ACHN (cell line): ENCODE data around the gene EVL.
"Not testable (repeated sequence)": the region's sequence is repeated elsewhere in the genome, so short reads cannot be mapped to it uniquely, and the experiment has no call there.

Source experiments
- DNase-seq: peaks from one replicate; pipeline ENCODE4 v3.0.0-alpha.2; 2015
- in situ Hi-C: cut with HindIII; loops from 2 replicates; pipeline ENCODE4 v1.10.0; 2017; ENCODE audit warnings: low sequenced_read_pairs, low pct_ligation_motif_present, low pct_unique_long_range_greater_than_20kb

The EVL gene

DNA sequence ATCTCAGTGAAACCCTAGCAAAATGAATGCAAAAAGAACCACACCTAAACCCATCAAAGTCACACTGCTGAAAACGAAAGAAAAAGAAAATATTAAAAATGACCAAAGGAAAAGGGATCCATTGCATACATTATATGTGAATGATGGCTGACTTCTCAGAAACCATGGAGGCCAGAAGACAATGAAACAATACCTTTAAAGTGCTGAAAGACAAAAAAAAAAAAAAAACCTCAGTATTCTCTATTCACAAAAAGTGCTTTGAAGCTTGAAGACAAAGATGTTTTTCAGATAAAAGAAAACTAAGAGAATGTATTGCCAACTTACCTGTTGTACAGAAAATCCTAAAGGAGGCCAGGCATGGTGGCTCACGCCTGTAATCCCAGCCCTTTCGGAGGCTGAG is 4.5 kb upstream of the EVL start:
- in situ Hi-C loops, result no loop called here
- no peak for DNase-seq

DNA sequence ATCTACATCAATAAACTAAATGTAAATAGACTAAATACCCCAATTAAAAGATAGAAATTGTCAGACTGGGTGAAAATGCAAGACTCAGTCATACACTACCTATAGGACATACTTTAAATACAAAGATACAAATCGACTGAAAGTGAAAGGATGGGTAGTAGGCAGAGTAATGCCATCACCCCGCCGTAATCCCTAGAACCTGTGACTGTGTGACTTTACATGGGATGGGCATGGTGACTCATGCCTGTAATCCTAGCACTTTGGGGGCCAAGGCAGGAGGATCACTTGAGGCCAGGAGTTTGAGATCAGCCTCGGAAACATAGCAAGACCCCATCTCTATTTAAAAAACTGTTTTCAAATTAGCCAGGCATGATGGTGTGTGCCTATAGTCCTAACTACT is 2.6 kb upstream of the EVL start:
- DNase-seq, result no peak
- in situ Hi-C loops, result no loop called here

DNA sequence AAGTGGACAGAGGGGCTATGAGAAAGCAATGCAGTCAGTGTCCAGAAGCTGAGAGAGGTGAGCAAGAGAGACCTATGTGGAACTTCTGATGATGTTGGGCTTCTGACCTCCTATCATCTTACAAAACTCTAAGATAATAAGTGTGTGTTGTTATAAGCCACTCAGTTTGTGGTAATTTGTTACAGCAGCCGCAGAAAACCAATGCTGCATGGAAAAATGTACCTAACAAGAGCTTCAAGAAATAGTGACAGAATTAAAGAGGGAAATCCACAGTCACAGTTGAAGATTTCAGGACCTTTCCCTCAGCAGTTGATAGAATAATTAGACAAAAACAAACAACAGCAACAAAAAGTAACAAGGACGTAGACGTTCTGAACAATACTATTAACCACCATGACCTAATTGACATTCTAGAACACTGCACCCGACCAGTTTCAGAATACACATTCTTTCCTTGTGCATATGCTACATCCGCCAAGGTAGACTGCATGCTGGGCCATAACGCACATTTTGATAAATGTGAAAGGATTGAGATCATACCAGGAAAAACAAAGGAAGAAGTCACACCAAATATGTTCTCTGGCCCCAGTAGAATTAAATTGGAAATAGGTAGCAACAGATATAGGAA is 1.8 kb upstream of the EVL start:
- in situ Hi-C loops, result no loop called here
- DNase-seq, result no peak

DNA sequence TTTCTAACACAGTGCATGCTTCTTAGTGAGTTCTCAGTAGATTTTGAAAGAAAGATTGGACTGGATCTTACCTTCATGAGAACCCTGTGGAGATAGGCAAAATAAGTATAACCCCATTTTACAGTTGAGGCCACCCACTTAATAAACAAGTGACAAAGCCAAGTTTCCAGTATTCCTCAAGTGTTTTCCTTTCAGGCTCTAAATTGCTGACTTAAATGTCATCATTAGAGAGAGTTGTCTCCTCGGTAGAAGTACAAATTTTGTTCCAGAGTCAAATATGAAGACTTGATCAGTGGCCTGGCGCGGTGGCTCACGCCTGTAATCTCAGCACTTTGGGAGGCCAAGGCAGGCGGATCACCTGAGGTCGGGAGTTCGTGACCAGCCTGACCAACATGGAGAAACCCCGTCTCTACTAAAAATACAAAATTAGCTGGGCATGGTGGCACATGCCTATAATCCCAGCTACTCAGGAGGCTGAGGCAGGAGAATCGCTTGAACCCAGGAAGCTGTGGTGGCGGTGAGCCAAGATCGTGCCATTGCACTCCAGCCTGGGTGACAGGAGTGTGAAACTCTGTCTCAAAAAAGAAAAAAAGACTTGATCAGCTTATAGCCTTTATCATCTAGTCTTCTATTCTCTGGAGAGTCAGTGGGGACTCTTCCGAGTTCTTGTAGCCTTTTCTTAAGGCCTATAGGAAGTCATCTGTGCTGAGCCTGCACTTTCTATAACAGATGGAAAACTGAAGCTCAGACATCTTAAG is 708 bp upstream of the EVL start:
- not testable (repeated sequence) for DNase-seq

DNA sequence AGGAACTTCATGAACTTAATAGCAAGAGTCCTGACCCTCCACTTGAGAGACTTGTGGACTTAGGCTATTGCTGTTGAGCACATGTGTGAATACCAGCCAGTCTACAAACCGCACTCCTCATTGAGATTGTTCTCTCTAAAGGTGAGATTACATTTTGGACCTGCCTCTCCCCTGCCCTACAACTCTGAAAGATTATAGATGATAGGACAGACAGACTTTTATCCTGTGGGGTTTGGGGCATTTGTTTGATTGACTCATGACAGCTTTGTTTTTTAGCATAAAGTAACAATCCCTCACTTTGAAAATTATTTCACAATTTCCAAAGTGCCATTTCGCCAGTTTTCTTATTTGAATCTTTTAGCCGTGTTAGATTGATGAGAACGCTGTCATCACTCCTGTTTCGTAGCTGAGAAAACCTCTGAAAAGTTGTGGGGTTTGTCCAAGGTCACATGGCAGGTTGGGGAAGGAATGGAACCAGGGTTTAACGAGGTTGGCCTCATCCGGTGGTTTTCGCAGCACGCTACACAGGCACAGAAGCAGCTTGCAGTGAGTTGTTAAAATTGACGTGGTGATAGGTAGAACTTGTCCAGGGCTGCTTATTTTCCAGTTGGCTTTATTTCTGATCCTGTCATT is 836 bp downstream of the EVL start:
- in situ Hi-C loops, result no loop called here
- no peak for DNase-seq

More for the DNA sequence above, 708 bp upstream of the EVL start:
- in situ Hi-C loops, result not testable (repeated sequence)

DNA sequence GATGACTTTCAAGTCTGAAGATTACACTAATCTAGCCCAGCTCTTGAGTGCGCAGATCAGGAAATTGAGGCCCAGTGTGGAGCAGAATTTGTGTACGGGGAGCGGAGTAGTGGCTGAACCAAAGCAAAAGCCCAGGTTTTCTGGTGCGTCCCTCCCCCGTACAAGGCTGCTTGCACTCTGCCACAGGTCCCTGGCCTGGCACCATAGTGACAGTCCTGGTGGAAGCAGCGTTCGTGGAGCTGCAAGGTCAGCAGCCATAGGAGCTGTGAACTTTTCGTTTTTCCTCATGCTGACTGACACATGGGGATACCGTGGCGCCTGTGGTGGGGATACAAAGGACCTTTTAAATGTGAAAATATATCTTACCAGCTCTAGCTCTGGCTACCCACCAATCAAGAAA is 1.7 kb downstream of the EVL start:
- DNase-seq, result no peak
- in situ Hi-C loops, result no loop called here

DNA sequence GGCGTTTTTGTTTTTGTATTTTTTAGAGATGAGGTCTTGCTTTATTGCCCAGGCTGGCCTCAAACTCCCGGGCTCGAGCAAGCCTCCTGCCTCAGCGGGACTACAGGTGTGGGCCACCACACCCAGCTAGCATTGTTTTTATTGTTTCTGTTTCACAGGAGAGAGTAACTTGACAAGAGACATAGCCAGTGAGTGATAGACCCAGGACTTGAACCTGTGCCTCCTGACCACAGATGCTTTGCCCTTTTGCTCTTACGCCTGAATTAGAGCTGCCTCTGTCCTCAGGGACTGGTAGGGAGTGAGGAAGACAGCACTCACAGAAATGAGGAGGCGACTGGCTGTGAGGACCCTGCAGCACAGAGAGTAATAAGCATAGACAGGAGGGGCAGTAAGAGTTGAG is 2.3 kb downstream of the EVL start:
- in situ Hi-C loops, result no loop called here
- DNase-seq, result no peak

DNA sequence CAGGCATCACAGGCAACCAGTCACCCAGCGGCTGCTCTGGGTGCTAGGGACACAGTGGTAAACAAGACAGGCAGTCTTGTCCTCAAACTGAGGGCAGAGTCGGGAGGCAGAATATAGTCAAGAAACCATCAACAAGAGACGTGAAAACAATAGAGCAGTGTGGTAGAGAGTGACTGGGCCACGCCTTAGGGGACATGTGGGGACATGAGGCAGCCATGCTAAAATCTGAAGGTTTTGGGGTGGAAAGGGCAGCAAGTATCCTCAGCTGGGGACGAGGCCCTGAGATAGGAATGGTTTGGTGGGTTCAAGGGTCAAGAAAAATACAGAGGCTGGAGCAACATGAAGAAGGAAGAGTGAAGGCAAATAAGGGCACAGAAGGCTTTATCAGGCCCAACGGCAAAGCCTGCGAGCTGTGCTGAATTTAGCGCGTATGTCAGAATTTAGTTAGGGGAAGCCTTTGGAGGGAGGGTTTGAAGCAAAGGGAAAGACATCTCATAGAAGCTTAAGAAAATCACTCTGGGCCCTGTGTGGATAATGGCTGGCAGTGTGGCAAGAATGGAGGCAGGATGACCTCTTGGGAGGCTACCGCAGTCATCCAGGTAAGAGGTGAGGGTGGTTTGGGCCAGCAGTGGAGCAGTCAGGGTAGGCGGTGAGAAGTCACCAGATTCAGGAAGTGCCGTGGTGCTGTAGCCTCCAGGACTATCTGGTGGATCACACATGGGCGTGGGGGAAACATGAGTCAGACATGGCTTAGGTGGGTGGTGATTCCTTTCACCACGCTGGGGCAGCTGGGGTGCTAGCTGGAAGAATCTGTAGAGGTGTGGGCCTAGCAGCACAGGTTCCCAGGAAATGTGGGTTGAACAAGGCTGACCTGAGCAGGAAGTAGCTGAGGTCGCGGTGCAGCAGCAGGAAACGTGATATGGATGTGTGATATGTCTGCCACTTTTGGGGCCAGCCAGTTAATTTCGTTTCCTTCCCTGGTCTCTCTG is 3.0 kb downstream of the EVL start:
- no peak for DNase-seq

DNA sequence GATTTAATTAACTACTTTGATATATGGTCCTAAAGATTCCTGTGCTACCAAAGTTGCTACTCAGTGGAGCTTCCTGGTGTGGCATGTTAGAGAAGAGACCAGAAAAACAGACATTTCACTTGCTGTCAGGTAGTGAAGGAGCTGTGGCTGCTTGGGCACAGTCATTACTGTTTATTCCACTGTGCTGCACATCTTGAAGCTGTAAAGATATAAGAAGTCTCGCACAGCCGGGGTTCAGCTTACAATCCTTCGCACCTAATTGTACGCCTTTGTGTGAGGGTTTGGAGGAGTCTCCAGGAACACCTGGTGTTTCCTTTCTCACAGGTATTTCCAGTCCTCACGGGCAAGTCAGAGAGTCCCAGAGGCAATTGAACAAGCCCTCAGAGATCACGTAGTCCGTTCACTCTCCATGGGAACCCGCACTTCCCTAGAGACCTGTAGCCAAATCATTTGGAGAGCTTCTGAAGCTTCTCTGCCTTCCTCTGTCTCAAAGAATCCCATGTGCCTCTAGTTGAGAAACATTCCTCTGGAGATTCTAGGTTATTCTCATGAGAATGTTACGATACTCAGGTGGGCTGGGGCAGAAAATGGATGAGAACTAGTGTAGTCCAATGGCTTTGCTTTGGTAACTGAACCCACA is 4.1 kb downstream of the EVL start:
- DNase-seq, result no peak
- in situ Hi-C loops, result no loop called here

More for the DNA sequence above, 3.0 kb downstream of the EVL start:
- in situ Hi-C loops, result no loop called here

DNA sequence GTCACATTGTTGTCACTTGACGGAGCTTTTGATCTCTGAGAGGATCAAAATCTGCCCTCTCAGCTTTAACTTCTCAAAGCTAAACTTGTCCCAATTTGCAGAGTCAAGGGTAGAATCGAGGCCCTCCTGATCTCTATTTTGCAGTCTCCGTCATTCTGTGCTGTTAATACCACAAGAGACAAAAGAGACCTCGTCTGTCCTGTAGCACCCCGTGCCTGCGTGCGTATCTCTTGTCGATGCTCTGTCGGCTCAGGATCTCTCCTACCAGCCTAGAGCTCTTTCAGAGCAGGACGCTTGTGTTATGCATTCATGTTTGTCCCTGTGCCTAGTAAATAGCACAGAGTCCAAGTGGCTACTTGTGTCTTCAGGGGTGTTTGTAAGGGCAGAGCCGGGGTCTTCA is 5.1 kb downstream of the EVL start:
- no peak for DNase-seq
- in situ Hi-C loops, result no loop called here

DNA sequence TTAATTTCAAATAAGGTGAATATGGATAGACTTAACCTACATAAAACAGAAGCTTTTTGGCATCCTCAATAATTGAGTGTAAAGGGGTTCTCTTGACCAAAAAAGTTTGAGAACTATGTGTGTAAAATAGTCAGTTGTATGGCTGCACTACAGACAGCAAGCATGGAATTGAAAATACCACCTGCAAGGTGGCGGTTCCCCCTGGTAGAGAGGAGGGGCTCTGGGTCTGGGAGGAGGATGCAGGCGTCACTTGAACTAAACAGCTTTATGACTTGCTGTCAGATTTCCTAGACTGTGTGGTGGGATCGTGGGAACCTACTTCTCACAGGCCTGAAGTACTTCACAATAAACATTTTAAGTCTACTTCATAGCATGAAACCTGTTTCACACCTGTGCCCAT is 6.3 kb downstream of the EVL start:
- in situ Hi-C loops, result no loop called here

DNA sequence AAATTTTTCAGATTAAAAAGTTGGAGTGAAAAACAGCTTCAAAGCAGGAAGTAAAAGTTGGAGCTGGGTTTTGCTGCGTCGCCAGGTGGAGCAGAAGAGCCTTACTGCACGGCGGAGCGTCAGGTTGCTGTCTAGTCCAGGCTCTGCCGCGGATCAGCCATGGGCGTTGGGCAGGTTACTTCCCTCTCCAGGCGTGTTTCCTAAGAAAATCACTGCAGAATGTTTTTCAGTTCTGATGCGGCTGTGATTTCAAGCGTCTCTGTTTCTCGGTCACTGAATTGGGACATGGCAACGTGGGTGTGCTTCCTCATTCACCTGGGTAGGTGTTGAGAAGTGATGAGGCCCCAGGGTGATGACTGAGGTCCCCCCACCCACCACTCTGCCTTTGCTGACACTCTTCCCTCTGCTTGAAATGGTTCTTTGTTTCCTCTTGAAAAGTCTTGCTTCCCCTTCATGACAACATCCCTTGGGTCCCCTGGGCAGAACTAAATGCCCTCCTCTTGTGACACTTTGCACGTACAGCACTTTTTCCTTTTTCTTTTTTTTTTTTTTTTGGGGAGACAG is 7.6 kb downstream of the EVL start:
- DNase-seq, result no peak

More for the DNA sequence above, 6.3 kb downstream of the EVL start:
- DNase-seq, result no peak

DNA sequence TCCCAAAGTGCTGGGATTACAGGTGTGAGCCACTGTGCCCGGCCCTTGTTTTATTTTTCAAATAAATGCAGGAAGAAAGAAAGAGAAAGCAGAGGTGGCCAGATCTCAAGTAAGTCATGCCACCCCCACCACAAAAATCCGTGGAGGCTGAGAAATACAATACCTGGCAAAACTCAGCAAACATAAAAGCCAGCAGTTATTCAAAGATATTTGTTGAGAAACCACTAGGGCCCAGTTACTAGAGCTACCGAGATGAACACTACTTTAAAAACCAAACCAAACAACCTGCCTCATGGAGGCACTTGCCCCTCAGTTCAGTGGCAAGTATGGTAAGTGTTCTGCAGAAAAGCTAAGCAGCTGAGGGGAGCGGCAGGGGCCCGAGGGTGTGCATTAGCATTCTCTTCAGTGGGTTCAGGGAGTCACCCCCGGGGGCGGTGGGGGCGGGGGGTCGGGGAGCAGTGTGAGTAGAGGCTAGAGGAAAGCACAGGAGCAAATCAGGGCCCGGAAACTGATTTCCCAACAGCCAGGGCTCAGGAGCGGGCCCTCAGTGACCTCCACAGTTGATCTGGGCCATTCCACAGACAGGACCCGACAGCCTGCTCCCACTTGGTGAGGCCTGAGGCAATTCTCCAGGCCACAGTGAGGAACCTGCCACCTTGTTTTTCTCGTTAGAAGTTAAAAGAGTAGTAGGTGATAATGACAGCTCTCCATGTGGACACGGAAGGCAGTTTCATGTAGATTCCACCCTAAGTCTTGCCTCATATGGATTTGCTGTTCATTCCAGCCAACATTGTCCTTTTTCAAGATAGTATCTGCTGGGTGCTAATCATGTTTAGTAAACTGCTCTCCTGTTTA is 8.6 kb downstream of the EVL start:
- in situ Hi-C loops, result no loop called here
- no peak for DNase-seq

More for the DNA sequence above, 7.6 kb downstream of the EVL start:
- in situ Hi-C loops, result no loop called here

DNA sequence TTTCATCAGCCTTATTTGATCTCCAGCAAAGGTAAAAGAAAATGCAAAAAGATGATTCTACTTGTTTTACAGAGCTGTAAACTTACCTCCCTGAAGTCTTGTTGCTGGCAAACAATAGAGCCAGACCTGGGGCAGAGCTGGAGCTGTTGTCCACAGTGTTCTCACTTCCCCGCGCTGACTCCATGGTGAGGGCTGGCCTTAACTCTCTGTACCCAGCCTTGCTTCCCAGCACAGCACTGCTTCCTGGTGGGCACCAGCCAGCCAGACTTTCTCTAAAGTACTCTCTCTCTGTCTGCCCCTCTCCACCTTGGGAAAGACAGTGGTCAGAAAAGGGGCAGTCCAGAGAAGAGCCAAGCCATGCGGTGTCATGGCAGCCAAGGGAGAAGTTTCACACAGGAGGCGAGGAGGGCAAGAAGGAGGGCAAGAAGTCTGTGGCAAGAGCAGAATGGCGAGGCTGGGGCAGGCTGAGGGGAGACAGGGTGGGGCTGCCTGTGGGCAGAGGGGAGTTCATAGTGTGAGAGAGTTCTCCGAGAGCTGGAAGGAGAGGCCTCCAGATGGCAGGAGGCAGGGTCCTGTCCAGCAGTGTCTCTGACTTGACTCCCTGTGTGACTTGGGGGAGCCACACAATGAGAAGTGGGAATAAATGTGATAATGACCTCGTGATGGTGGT is 9.3 kb downstream of the EVL start:
- in situ Hi-C loops, result no loop called here
- no peak for DNase-seq

DNA sequence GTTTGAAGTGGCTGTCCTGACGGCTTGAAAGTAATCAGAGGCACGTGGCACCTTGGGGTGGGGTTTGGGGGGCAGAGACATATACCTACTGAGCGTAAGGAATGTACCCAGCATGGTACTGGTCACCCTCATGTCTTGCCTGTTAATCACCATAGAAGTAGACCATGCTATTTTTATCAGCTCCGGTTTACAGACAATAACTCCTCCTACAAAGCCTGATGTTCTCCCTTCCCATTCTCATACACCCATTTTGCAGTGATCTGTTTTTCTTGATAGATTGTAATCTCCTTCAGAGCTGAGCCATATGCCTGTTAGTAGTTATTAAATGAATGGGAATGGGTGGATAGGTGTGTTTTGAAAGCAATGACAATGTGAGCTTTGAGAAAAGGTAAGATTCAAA is 10.5 kb downstream of the EVL start:
- in situ Hi-C loops, result no loop called here
- no peak for DNase-seq

DNA sequence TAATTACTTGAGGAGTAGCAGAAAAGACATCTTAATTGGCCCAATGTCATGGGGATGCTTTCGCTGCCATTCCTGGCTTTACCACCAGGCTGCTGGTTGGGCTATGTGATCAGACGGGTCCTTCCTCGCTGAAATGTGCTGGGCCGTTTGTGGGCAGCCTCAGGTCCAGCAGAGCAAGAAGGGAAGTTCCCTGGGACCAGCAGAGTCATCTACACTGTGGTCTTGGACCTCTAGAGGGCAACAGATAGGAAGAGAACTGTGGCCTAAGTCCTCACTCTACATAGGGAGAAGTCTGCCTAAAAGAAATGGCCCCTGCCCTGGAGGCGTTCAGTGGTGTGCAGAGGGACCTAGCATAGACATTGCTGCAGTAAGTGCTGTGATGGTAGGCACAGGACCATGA is 10.9 kb downstream of the EVL start:
- DNase-seq, result peak; percentile 11
- in situ Hi-C loops, result no loop called here

DNA sequence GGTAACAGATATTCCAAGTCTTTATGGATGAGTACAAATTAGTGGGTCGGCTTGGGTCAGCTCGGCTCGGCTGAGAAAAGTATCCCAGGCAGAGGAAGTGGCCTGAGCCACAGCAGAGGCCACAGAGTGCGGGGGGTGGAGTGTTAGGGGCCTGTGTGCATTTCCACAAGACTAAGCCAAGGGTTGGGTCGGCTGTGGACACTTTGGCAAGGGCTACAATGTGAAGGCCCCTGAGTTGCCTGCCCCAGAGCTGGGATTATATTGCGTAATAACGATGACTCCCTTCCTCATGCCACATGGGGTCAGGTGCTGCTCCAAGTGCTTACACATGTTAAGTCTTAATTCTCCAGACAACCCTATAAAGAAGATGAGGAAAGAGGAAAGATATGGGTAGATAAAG is 11.4 kb downstream of the EVL start:
- in situ Hi-C loops, result no loop called here
- no peak for DNase-seq
